Calu3 (cell line): Measurements from ENCODE around the gene GPR176. TPM values are rescaled to one million over a fixed set of nuclear protein-coding genes. Genes with fewer than 3 reads are reported as not detected.

Experiments used
- BruUV-seq: library from RNA; stranded (reverse); fragments of 400-500 nt; replicated peaks from 2 replicates; lab custom pipeline; 2021; lab: Mats Ljungman, UMichigan
- CTCF ChIA-PET: fragments of 300-600 bp; sonication (Branson Sonifier 250); formaldehyde crosslinking; loops from one replicate; lab custom pipeline; 2022; ENCODE audit warnings: antibody characterized with exemption; lab: Charles Lee
- DNase-seq: peaks from one replicate; pipeline ENCODE4 v3.0.0; 2022
- H3K27ac Mint-ChIP-seq: one replicate; pipeline ENCODE4 v1.8.0; 2022; ENCODE audit warnings: mixed read lengths; ENCODE audit not compliant: unreplicated experiment
- H3K27me3 Mint-ChIP-seq: one replicate; pipeline ENCODE4 v1.8.0; 2022; ENCODE audit warnings: mixed read lengths; ENCODE audit not compliant: unreplicated experiment
- H3K36me3 Mint-ChIP-seq: one replicate; pipeline ENCODE4 v1.8.0; 2022; ENCODE audit warnings: mild to moderate bottlenecking, moderate library complexity, mixed read lengths; ENCODE audit not compliant: insufficient read depth, unreplicated experiment
- H3K4me1 Mint-ChIP-seq: one replicate; pipeline ENCODE4 v1.8.0; 2022; ENCODE audit warnings: mild to moderate bottlenecking, low read depth, mixed read lengths; ENCODE audit not compliant: unreplicated experiment
- H3K4me3 Mint-ChIP-seq: one replicate; pipeline ENCODE4 v1.8.0; 2022; ENCODE audit warnings: mild to moderate bottlenecking, low read depth, moderate library complexity, mixed read lengths; ENCODE audit not compliant: unreplicated experiment
- H3K9me3 Mint-ChIP-seq: one replicate; pipeline ENCODE4 v1.8.0; 2022; ENCODE audit warnings: low read depth, mixed read lengths; ENCODE audit not compliant: unreplicated experiment
- intact Hi-C: fragments of 100-400 bp; cut with micrococcal nuclease; formaldehyde crosslinking; loops from one replicate; pipeline ENCODE4 v1.10.0; 2022; ENCODE audit not compliant: unreplicated experiment
- total RNA-seq: library from RNA; stranded (reverse); gene quantifications from 2 replicates; pipeline ENCODE4 v1.2.3, GENCODE V29; 2022
- TF ChIP-seq, protein P1 (sequence below): fragments of 200-600 bp; IDR thresholded peaks from one replicate; pipeline ENCODE4 v1.8.0; 2022; ENCODE audit warnings: antibody characterized with exemption; ENCODE audit not compliant: unreplicated experiment

The GPR176 gene
- total RNA-seq, 1 experiment from 2014 or later: 10.2 TPM

DNA sequence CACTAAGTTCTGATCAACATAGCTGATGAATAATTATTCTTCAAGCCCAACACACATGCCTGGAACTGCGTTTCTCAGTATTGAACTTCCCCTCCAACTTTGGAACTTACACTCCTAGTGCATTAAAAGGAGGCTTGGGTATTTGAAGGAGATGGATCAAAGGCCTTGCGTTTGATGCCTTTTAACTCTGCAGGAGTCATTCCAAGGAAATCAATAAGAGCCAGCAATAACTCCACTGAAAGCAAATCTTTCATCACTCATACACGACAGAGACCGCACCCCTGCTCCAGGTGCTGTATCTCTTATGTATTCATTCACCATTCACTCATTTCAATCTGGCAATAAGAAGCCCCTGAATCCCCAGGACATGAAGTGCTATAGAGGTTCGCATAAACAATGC is 123.5 kb downstream of the GPR176 start:
- peaks cover 7% of the 10 kb centered on the region for H3K4me1 Mint-ChIP-seq
- no peak for DNase-seq
- intact Hi-C loops: no loop called here
- H3K9me3 Mint-ChIP-seq: no peaks in the 10 kb centered on the region
- H3K4me3 Mint-ChIP-seq: no peak overlapping the region
- TF ChIP-seq, protein P1, sequence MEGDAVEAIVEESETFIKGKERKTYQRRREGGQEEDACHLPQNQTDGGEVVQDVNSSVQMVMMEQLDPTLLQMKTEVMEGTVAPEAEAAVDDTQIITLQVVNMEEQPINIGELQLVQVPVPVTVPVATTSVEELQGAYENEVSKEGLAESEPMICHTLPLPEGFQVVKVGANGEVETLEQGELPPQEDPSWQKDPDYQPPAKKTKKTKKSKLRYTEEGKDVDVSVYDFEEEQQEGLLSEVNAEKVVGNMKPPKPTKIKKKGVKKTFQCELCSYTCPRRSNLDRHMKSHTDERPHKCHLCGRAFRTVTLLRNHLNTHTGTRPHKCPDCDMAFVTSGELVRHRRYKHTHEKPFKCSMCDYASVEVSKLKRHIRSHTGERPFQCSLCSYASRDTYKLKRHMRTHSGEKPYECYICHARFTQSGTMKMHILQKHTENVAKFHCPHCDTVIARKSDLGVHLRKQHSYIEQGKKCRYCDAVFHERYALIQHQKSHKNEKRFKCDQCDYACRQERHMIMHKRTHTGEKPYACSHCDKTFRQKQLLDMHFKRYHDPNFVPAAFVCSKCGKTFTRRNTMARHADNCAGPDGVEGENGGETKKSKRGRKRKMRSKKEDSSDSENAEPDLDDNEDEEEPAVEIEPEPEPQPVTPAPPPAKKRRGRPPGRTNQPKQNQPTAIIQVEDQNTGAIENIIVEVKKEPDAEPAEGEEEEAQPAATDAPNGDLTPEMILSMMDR: no peak
- CTCF ChIA-PET: no interaction called here
- BruUV-seq: no TSS peak
- H3K27ac Mint-ChIP-seq: no peak overlapping the region
- H3K36me3 Mint-ChIP-seq: no peaks in the 10 kb centered on the region
- no peaks in the 10 kb centered on the region for H3K27me3 Mint-ChIP-seq

DNA sequence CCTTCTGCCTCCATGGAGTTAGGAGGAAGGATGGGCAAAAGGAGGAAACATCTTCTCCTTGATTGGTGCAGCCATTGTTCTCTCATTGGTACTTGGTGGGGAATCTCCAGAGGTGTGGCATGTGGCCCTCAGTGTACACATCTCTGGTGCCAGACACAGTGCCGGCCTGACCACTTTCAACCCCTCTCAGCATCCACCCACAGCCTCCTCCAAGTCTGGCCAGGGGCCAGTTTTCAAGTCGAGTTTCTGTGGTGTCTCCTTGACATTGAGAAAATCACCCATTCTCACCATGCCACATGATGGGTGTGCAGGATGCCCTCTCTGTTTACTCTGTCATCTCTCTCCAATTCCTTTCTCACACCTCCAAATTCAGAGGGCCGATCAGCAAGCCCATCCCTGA is 124.6 kb downstream of the GPR176 start:
- Mint-ChIP-seq H3K36me3 (no peaks in the 10 kb centered on the region), H3K4me1 (peaks cover 7% of the 10 kb centered on the region), H3K4me3 (no peak overlapping the region), H3K9me3 (no peaks in the 10 kb centered on the region), H3K27ac (no peak overlapping the region), H3K27me3 (no peaks in the 10 kb centered on the region)
- TF ChIP-seq, protein P1: no peak
- intact Hi-C loops: no loop called here
- CTCF ChIA-PET: no interaction called here
- BruUV-seq: no TSS peak
- DNase-seq: no peak

DNA sequence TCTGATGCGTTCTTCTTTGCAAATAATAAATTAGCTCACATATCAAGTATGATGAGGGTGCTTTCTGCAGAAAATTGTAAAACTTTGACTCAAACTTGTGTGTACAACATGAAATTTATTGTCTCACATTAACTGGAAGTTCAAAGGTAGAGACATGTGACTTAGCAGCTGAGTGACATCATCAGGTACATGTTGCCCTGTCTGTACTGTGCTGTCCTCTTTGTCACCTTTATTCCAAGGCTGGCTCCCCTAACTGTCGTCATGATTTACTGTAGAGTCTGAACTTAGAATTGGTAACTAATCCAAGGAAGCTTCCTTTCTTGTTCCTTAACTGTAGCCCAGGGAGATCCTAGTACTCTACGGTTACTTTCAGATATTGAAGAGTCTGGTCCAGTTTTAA is 125.1 kb downstream of the GPR176 start:
- no peak overlapping the region for H3K27ac Mint-ChIP-seq
- H3K9me3 Mint-ChIP-seq: no peaks in the 10 kb centered on the region
- H3K4me1 Mint-ChIP-seq: peaks cover 7% of the 10 kb centered on the region
- intact Hi-C loops: no loop called here
- no peak for DNase-seq
- H3K27me3 Mint-ChIP-seq: no peaks in the 10 kb centered on the region
- CTCF ChIA-PET: no interaction called here
- TF ChIP-seq, protein P1: no peak
- H3K36me3 Mint-ChIP-seq: no peaks in the 10 kb centered on the region
- no peak overlapping the region for H3K4me3 Mint-ChIP-seq
- BruUV-seq: no TSS peak

DNA sequence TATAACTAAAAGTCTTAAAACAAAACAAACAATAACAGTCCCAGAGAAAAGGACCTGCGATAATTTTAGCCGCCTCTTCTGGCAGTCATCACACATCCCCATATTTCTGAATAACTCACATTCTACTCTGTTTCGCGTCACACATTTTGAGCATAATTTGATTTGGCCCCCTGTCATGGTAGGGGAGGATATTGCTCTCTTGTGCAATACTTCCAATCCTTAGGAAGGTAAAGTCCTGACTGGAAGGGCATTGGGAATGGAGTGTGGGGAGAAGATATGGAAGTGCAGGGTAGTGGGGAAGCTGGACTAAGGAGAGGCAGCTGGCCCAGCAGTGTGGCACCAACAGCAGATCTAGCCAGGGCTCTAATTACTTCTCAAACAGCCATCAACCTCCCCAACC is 126.1 kb downstream of the GPR176 start:
- BruUV-seq: no TSS peak
- H3K36me3 Mint-ChIP-seq: no peaks in the 10 kb centered on the region
- intact Hi-C loops: no loop called here
- peaks cover 7% of the 10 kb centered on the region for H3K4me1 Mint-ChIP-seq
- CTCF ChIA-PET: no interaction called here
- TF ChIP-seq, protein P1: no peak
- H3K9me3 Mint-ChIP-seq: no peaks in the 10 kb centered on the region
- no peak for DNase-seq
- H3K4me3 Mint-ChIP-seq: no peak overlapping the region
- no peak overlapping the region for H3K27ac Mint-ChIP-seq
- H3K27me3 Mint-ChIP-seq: no peaks in the 10 kb centered on the region
